H9 (cell line): Measurements from ENCODE around the gene ZNF750. TPM values are rescaled to one million over a fixed set of nuclear protein-coding genes. Genes with fewer than 3 reads are reported as not detected.

ENCODE experiments used
- DNase-seq: peaks from one replicate; pipeline ENCODE4 v3.0.0-alpha.2; 2017
- H2AFZ ChIP-seq: one replicate; pipeline ENCODE4 v1.6.1; 2013; ENCODE audit warnings: mild to moderate bottlenecking, low read length, control low read depth, moderate library complexity
- H2AK5ac ChIP-seq: 2 replicates; pipeline ENCODE4 v1.6.1; 2013; ENCODE audit warnings: low read length, control low read depth, mixed read lengths; ENCODE audit not compliant: insufficient read length
- H2BK120ac ChIP-seq: one replicate; pipeline ENCODE4 v1.6.1; 2013; ENCODE audit warnings: low read depth, mild to moderate bottlenecking, low read length, control low read depth, inconsistent platforms; ENCODE audit not compliant: poor library complexity, severe bottlenecking
- H2BK12ac ChIP-seq: 2 replicates; pipeline ENCODE4 v1.6.1; 2013; ENCODE audit warnings: low read length, control low read depth, mixed read lengths, low read depth; ENCODE audit not compliant: insufficient read length
- H2BK15ac ChIP-seq: 2 replicates; pipeline ENCODE4 v1.6.1; 2013; ENCODE audit warnings: low read depth, low read length, control low read depth
- H2BK20ac ChIP-seq: one replicate; pipeline ENCODE4 v1.6.1; 2013; ENCODE audit warnings: low read depth, mild to moderate bottlenecking, low read length, control low read depth, inconsistent platforms; ENCODE audit not compliant: poor library complexity, severe bottlenecking
- H2BK5ac ChIP-seq: 2 replicates; pipeline ENCODE4 v1.6.1; 2013; ENCODE audit warnings: low read length, control low read depth, mixed read lengths; ENCODE audit not compliant: insufficient read length
- H3K14ac ChIP-seq: 2 replicates; pipeline ENCODE4 v1.6.1; 2013; ENCODE audit warnings: low read length, control low read depth; ENCODE audit not compliant: insufficient read depth
- H3K18ac ChIP-seq: 2 replicates; pipeline ENCODE4 v1.6.1; 2013; ENCODE audit warnings: low read depth, mild to moderate bottlenecking, mixed read lengths, low read length, control low read depth; ENCODE audit not compliant: insufficient read length
- H3K23ac ChIP-seq: 2 replicates; pipeline ENCODE4 v1.6.1; 2013; ENCODE audit warnings: low read length, control low read depth, mixed read lengths, low read depth; ENCODE audit not compliant: insufficient read length
- H3K23me2 ChIP-seq: 2 replicates; pipeline ENCODE4 v1.6.1; 2013; ENCODE audit warnings: low read depth, mild to moderate bottlenecking, mixed read lengths, low read length, control low read depth; ENCODE audit not compliant: insufficient read length, poor library complexity, severe bottlenecking
- H3K27ac ChIP-seq: 2 replicates; pipeline ENCODE4 v1.5.1; 2013; ENCODE audit warnings: low read length, control low read depth, mixed read lengths, low read depth; ENCODE audit not compliant: insufficient read length
- H3K27me3 ChIP-seq: 2 replicates; pipeline ENCODE4 v1.6.1; 2013; ENCODE audit warnings: low read length, control low read depth, inconsistent platforms; ENCODE audit not compliant: insufficient read depth
- H3K4ac ChIP-seq: 2 replicates; pipeline ENCODE4 v1.6.1; 2013; ENCODE audit warnings: low read depth, mild to moderate bottlenecking, control low read depth, inconsistent platforms, low read length, moderate library complexity
- H3K4me1 ChIP-seq: 2 replicates; pipeline ENCODE4 v1.6.1; 2013; ENCODE audit warnings: low read length, control low read depth, inconsistent platforms; ENCODE audit not compliant: insufficient read depth
- H3K4me2 ChIP-seq: 2 replicates; pipeline ENCODE4 v1.6.1; 2013; ENCODE audit warnings: low read length, control low read depth, mixed read lengths; ENCODE audit not compliant: insufficient read length, insufficient read depth
- H3K56ac ChIP-seq: 2 replicates; pipeline ENCODE4 v1.6.1; 2013; ENCODE audit warnings: low read depth, mild to moderate bottlenecking, mixed read lengths, low read length, control low read depth; ENCODE audit not compliant: insufficient read length
- H3K79me1 ChIP-seq: 2 replicates; pipeline ENCODE4 v1.6.1; 2013; ENCODE audit warnings: low read depth, mild to moderate bottlenecking, moderate library complexity, low read length, control low read depth, inconsistent platforms; ENCODE audit not compliant: insufficient read depth, poor library complexity, severe bottlenecking
- H3K79me2 ChIP-seq: 2 replicates; pipeline ENCODE4 v1.6.1; 2013; ENCODE audit warnings: low read length, control low read depth, inconsistent platforms; ENCODE audit not compliant: insufficient read depth
- H3K9ac ChIP-seq: 2 replicates; pipeline ENCODE4 v1.6.1; 2013; ENCODE audit warnings: low read length, control low read depth, mixed read lengths; ENCODE audit not compliant: insufficient read length; ENCODE audit errors: extremely low read depth
- H3K9me3 ChIP-seq: one replicate; pipeline ENCODE4 v1.6.1; 2013; ENCODE audit warnings: low read depth, low read length, inconsistent platforms; ENCODE audit not compliant: control insufficient read depth
- H3T11ph ChIP-seq: one replicate; pipeline ENCODE4 v1.6.1; 2013; ENCODE audit warnings: mild to moderate bottlenecking, low read length, control low read depth, inconsistent platforms
- H4K20me1 ChIP-seq: one replicate; pipeline ENCODE4 v1.6.1; 2013; ENCODE audit not compliant: control insufficient read depth, insufficient read length, insufficient read depth
- H4K5ac ChIP-seq: 2 replicates; pipeline ENCODE4 v1.6.1; 2013; ENCODE audit warnings: low read depth, mild to moderate bottlenecking, mixed read lengths, low read length, control low read depth; ENCODE audit not compliant: insufficient read length
- H4K8ac ChIP-seq: replicated peaks from 2 replicates; pipeline ENCODE4 v1.6.1; 2013; ENCODE audit warnings: low read length, control low read depth, mixed read lengths, low read depth; ENCODE audit not compliant: insufficient read length
- H4K91ac ChIP-seq: 2 replicates; pipeline ENCODE4 v1.6.1; 2013; ENCODE audit warnings: low read depth, mild to moderate bottlenecking, moderate library complexity, mixed read lengths, low read length, control low read depth; ENCODE audit not compliant: insufficient read length
- H3K27ac Mint-ChIP-seq, 3 experiments: 2 replicates in 2 of 3; 3 replicates in 1 of 3; pipeline ENCODE4 v1.8.0; 2020 to 2021; ENCODE audit warnings: mixed read lengths in 3 of 3, mild to moderate bottlenecking in 1 of 3, moderate library complexity in 1 of 3
- H3K27me3 Mint-ChIP-seq: 2 replicates; pipeline ENCODE4 v1.8.0; 2021; ENCODE audit warnings: low read depth, mild to moderate bottlenecking, moderate library complexity, mixed read lengths
- H3K36me3 Mint-ChIP-seq, 3 experiments: 2 replicates in 2 of 3; 3 replicates in 1 of 3; pipeline ENCODE4 v1.8.0; 2020 to 2021; ENCODE audit warnings: low read depth in 3 of 3, mixed read lengths in 3 of 3; ENCODE audit not compliant: insufficient read depth in 1 of 3
- H3K4me1 Mint-ChIP-seq, 2 experiments: 2 replicates each; pipeline ENCODE4 v1.8.0; 2020; ENCODE audit warnings: mixed read lengths in 2 of 2
- H3K4me3 Mint-ChIP-seq, 2 experiments: 2 replicates in 1 of 2; 3 replicates in 1 of 2; pipeline ENCODE4 v1.8.0; 2020 to 2021; ENCODE audit warnings: mild to moderate bottlenecking in 2 of 2, mixed read lengths in 2 of 2, moderate library complexity in 1 of 2
- H3K9me3 Mint-ChIP-seq, 2 experiments: 2 replicates in 1 of 2; 3 replicates in 1 of 2; pipeline ENCODE4 v1.8.0; 2020; ENCODE audit warnings: mild to moderate bottlenecking in 2 of 2, mixed read lengths in 2 of 2, moderate library complexity in 1 of 2
- CTCF ChIP-seq: fragments of 200-600 bp; sonication (generic); conservative IDR thresholded peaks from 3 replicates; pipeline ENCODE4 v1.8.0; 2021; ENCODE audit warnings: antibody characterized with exemption, mild to moderate bottlenecking
- WGBS: extraction: QIAGEN DNeasy Blood & Tissue Kit; methylation state at CpG from one replicate; pipeline ENCODE4 v1.1.7; 2013; ENCODE audit warnings: missing lambda C conversion rate, low lambda C conversion rate, mixed read lengths; ENCODE audit not compliant: insufficient read length; ENCODE audit errors: extremely low coverage; 5-methylcytosine and 5-hydroxymethylcytosine counted together
- total RNA-seq: library from RNA; stranded (reverse); gene quantifications from 2 replicates; pipeline ENCODE4 v1.2.1, GENCODE V29; 2021

Gene ZNF750
- total RNA-seq, 1 experiment from 2014 or later = not detected

GRCh38 chr17:82815790-82816305, 24.0 kb downstream of the ZNF750 start:
- Histone ChIP-seq H3K79me1 (no peaks in the 10 kb centered on the region), H3K4me1 (no peaks in the 10 kb centered on the region), H3K9me3 (peaks cover 23% of the 10 kb centered on the region), H3K27ac (no peak overlapping the region), H3K4me2 (no peak overlapping the region), H4K20me1 (no peaks in the 10 kb centered on the region), H3K23ac (no peak overlapping the region), H2AK5ac (no peak overlapping the region), H4K91ac (no peak overlapping the region), H4K5ac (no peak overlapping the region), H3K27me3 (no peaks in the 10 kb centered on the region), H4K8ac (no peak overlapping the region), H3K4ac (no peak overlapping the region), H3K56ac (no peak overlapping the region), H2BK15ac (no peak overlapping the region), H3K9ac (no peak overlapping the region), H2BK12ac (no peak overlapping the region), H2BK20ac (no peak overlapping the region), H3K18ac (no peak overlapping the region), H2BK120ac (no peak overlapping the region), H3T11ph (no peak overlapping the region), H2AFZ (no peak overlapping the region), H3K23me2 (no peaks in the 10 kb centered on the region), H3K79me2 (no peaks in the 10 kb centered on the region), H3K14ac (no peak overlapping the region), H2BK5ac (peak overlapping the region; percentile 51)
- DNase-seq = no peak
- Mint-ChIP-seq H3K4me3 (no peak overlapping the region), H3K27ac (no peak overlapping the region; a peak in 1 of 7 replicates), H3K4me1 (peaks cover 0 to 3% of the 10 kb centered on the region in 2 experiments; a peak in 1 of 4 replicates), H3K36me3 (peaks cover 67 to 95% (median 90%) of the 10 kb centered on the region in 3 experiments), H3K27me3 (peaks cover 4% of the 10 kb centered on the region; the same call in 1 of the 2 replicates), H3K9me3 (peaks cover 33 to 35% of the 10 kb centered on the region in 2 experiments)
- no CpG with 5 or more reads among the region's 13 CpGs for WGBS
- TF ChIP-seq CTCF = no peak
